ACHN (cell line): ENCODE data around the gene TRAF3.

Source experiments
- DNase-seq: peaks from one replicate; pipeline ENCODE4 v3.0.0-alpha.2; 2015
- in situ Hi-C: cut with HindIII; loops from 2 replicates; pipeline ENCODE4 v1.10.0; 2017; ENCODE audit warnings: low sequenced_read_pairs, low pct_ligation_motif_present, low pct_unique_long_range_greater_than_20kb

Gene TRAF3

GRCh38 chr14:102949062-102949800 is 172.0 kb downstream of the TRAF3 start:
- DNase-seq, result no peak
- in situ Hi-C loops, result no loop called here

- in situ Hi-C loops, result no loop called here
- no peak for DNase-seq
These were observed 172.7 kb downstream of the TRAF3 start for GRCh38 chr14:102949801-102950451.

GRCh38 chr14:102951034-102951433 is 173.8 kb downstream of the TRAF3 start:
- no peak for DNase-seq
- in situ Hi-C loops, result no loop called here

GRCh38 chr14:102951799-102952198 is 174.6 kb downstream of the TRAF3 start:
- no peak for DNase-seq
- in situ Hi-C loops, result no loop called here

- DNase-seq, result no peak
- in situ Hi-C loops, result no loop called here
These were observed 175.0 kb downstream of the TRAF3 start for GRCh38 chr14:102952276-102952675.

GRCh38 chr14:102953100-102953499 is 175.9 kb downstream of the TRAF3 start:
- DNase-seq, result no peak
- in situ Hi-C loops, result no loop called here

GRCh38 chr14:102954081-102954789 is 177.0 kb downstream of the TRAF3 start:
- in situ Hi-C loops, result no loop called here
- DNase-seq, result no peak

GRCh38 chr14:102955636-102956408 is 178.6 kb downstream of the TRAF3 start:
- no peak for DNase-seq
- in situ Hi-C loops, result no loop called here

GRCh38 chr14:102957222-102957621 is 180.0 kb downstream of the TRAF3 start:
- in situ Hi-C loops, result no loop called here
- DNase-seq, result no peak

GRCh38 chr14:102958461-102958860 is 181.2 kb downstream of the TRAF3 start:
- in situ Hi-C loops, result no loop called here
- DNase-seq, result no peak
